GM13977 (cell line): Measurements from ENCODE around the gene TMEM87B.

Source experiments
- DNase-seq: peaks from one replicate; pipeline ENCODE4 v3.0.0; 2012; ENCODE audit warnings: low spot score
- in situ Hi-C: fragments of 300-500 bp; cut with MboI; formaldehyde crosslinking; loops from one replicate; pipeline ENCODE4 v1.12.0; 2022; ENCODE audit warnings: low sequenced_read_pairs, low pct_unique_long_range_greater_than_20kb, mixed read lengths, inconsistent platforms; ENCODE audit not compliant: unreplicated experiment
- TF ChIP-seq, protein P1 (sequence below): IDR thresholded peaks from 2 replicates; pipeline ENCODE4 v1.5.1; 2012; ENCODE audit warnings: mild to moderate bottlenecking, control low read depth; ENCODE audit not compliant: insufficient read depth; ENCODE audit errors: extremely low read depth, missing control alignments

TMEM87B gene

DNA sequence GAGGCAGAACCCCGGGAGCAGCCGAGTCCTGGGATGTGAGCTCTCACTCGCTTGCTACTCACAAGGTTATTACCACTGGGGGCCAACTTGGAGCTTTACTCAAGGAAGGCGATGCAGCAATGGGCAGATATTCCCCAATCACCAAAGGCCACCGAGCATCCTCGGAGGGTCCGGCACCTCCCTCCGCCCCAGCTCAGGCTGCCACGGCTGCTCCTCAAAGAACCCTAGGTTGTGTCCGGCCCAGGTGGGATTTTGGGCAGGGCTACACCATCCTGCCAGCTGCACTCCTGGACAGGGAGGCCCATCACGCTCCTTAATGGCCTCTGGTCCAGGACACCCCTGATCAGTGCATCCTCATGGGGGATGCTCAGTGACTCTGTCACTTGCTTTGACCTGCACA, 107.9 kb downstream of the TMEM87B start:
- TF ChIP-seq, protein P1, sequence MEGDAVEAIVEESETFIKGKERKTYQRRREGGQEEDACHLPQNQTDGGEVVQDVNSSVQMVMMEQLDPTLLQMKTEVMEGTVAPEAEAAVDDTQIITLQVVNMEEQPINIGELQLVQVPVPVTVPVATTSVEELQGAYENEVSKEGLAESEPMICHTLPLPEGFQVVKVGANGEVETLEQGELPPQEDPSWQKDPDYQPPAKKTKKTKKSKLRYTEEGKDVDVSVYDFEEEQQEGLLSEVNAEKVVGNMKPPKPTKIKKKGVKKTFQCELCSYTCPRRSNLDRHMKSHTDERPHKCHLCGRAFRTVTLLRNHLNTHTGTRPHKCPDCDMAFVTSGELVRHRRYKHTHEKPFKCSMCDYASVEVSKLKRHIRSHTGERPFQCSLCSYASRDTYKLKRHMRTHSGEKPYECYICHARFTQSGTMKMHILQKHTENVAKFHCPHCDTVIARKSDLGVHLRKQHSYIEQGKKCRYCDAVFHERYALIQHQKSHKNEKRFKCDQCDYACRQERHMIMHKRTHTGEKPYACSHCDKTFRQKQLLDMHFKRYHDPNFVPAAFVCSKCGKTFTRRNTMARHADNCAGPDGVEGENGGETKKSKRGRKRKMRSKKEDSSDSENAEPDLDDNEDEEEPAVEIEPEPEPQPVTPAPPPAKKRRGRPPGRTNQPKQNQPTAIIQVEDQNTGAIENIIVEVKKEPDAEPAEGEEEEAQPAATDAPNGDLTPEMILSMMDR: no peak

DNA sequence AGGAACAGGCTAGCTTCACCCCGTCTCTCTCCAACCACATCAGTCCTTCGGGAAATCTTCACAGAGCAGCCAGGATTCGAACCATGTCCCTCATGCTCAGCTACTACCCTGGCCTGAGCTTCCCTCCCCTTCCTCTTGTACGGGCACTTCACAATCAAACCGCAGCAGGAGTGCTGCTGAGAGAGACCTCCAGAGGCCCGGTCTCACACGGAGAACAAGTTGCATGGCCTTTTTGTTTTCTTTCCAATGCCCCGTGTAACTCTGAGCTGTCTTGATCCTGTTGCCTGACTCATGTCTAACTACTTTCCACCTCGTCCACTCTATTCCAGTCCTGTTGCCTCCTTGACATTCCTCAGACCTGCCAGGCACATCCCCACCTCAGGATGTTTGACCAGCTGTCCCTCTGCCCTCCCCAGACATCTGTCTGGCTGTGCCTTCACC, 108.5 kb downstream of the TMEM87B start:
- DNase-seq: no peak
- TF ChIP-seq, protein P1: no peak
- in situ Hi-C loops: no loop called here

More for the DNA sequence above, 107.9 kb downstream of the TMEM87B start:
- no peak for DNase-seq
- in situ Hi-C loops: no loop called here

DNA sequence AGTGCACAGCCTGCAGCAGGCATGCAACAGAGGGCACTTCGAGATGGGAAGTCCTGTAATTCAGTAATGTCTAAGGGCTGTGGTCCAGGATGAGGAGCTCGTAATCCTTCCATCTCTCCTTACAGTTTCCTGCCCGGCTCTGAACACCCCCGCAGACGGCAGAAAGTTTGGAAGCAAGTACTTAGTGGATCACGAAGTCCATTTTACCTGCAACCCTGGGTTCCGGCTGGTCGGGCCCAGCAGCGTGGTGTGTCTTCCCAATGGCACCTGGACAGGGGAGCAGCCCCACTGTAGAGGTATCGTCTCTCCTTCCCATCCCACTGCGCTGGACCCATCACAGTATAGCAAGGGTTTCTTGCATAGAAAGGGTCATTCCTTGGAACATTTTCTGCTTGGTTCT, 109.8 kb downstream of the TMEM87B start:
- in situ Hi-C loops: no loop called here
- no peak for DNase-seq
- TF ChIP-seq, protein P1: no peak

DNA sequence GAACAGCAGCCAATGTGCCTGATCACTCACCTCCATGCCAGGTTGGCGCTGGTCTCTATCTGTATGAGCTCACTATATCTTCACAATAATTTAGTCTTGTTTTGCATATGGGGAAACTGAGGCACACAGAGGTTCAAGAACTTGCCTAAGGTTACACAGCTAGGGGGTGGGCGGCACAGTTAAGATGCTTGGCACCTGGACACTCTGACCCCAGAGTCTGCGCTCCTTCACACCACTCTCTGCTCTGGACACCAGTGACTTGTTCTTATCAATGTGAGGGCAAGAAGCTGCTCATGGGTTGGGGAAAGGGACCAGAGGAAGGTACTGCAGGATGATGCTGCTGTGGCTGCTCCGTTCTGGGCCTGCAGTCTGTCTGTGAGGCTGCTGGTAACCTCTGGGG, 110.2 kb downstream of the TMEM87B start:
- TF ChIP-seq, protein P1: no peak
- DNase-seq: no peak
- in situ Hi-C loops: no loop called here

DNA sequence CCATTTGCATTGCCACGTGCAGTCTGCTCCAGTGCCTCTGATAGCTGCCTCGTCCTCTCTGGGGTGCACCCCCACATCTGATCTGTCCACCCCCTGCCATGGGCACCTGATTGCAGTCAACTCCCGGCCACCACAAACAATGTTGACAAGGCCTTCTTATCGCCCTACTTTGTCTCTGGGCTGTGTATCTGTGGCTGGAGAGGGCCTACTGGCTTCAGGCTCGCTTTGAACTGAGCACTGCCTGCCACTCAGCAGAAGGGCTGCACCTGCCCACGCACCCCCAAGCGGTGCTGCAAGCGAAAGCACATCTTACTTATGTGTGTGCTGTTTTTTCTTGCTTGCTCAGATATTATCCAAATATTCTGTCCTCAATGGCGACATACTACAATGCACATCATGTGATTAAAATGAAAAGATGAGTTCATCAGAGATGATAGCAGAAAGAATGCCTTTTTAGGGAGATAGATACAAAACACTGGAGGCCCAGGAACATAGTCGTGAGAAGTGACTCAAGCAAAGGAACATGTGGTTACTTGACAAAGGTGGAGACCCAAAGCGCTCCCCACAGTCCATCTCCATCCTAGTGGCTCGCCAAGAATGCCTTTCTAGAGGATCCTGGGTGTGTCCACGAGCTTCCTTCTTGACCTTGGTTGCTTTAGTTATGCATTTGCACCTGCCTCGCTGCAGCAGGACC, 111.9 kb downstream of the TMEM87B start:
- TF ChIP-seq, protein P1: no peak
- in situ Hi-C loops: no loop called here
- DNase-seq: no peak

DNA sequence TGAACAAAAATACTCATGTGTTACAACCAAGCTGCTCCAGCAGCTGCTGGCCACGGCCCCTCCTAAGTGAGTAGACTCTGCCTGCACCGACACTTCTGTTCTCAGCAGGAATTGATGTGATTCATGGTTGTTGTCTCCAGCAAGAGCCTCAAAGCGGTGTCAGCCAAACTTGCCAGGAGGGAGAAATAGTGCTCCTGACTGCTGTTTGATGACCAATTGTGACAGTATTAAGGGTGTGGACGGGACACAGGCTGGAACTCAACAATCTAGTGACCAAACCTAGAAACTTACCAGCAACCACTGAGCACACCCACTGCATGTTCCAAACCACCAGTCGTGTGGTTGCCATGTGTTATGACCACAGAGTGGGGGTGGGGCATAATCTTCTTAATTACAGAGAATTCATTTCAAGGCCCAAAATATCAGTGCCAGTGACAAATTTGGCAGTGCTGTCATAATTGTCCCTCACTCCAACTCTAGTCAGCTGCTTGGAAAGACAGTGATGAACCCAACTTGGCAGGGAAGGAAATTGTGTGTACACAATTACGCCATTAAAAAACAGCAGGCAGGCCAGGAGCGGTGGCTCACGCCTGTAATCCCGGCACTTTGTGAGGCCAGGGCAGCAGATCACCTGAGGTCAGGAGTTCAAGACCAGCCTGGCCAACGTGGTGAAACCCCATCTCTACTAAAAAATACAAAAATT, 113.5 kb downstream of the TMEM87B start:
- in situ Hi-C loops: no loop called here
- no peak for DNase-seq

More for the DNA sequence above, 113.5 kb downstream of the TMEM87B start:
- TF ChIP-seq, protein P1: no peak
